VCaP (cell line): ENCODE measurements around the gene CCT8.
A peak's percentile ranks its signal among the peaks of the same experiment; 100 is the strongest.

ENCODE experiments used
- H3K27ac ChIP-seq: fragments of 450-650 bp; 2 replicates; pipeline ENCODE4 v1.5.1; 2017
- CTCF ChIP-seq: fragments of 450-650 bp; conservative IDR thresholded peaks from 2 replicates; pipeline ENCODE4 v1.5.1; 2017; ENCODE audit warnings: mild to moderate bottlenecking, moderate library complexity

The CCT8 gene

DNA sequence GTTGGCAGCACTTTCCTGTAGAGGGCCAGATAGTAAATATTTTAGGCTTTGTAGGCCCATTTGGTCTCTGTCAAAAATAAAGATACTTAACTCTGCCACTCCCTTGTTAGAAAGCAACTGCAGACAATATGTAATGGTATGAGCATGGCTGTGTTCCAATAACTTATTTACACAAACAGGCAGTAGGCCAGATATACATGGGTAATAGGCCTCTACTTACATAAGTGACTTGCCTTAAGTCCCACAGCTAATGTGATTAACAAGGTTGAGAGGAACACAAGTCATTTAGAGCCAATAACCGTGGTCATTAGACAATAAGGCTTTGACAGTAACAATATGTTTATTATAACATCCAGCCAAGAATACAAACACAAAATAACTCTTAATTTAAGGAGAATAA lies 17.4 kb downstream of the CCT8 start:
- H3K27ac ChIP-seq = peak overlapping the region; percentile 2; the same call in 1 of the 2 replicates
- no peak for TF ChIP-seq CTCF

DNA sequence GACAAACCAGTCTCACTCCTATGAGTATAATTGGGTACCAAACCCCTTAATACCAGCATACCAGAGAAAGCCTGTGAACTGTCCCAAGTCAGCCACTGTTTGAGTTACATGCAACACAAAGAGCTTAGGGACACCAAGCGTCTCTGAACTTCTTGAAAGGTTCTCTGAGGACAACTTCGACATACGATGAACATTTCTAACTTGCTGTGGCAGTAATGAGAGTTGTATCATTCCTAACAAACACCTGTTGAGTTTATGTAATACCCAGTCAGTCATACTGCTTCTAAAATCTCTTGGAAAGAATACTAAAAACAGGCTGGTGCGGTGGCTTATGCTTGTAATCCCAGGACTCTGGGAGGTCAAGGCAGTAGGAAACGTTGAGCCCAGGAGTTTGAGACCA lies 18.4 kb downstream of the CCT8 start:
- H3K27ac ChIP-seq = no peak overlapping the region
- no peak for TF ChIP-seq CTCF

DNA sequence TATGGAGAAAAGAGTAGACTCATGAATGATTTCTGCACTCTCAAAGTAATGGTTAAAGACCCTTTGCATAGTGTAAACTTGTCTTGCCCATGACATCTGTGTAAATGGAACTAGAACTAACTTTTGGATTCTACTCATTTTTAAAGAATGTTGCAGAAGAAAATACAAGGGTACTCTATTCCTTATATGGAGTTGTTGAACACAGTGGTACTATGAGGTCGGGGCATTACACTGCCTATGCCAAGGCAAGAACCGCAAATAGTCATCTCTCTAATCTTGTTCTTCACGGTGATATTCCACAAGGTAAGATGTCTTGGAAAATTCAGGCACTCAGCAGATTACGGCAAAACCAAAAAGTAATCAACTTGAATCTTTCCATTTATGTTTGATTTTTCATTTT lies 19.8 kb downstream of the CCT8 start:
- no peak for TF ChIP-seq CTCF
- H3K27ac ChIP-seq = no peak overlapping the region

GRCh38 chr21:29053011-29053553 lies 20.4 kb downstream of the CCT8 start:
- H3K27ac ChIP-seq = no peak overlapping the region
- no peak for TF ChIP-seq CTCF

- H3K27ac ChIP-seq = no peak overlapping the region
Measured at GRCh38 chr21:29052224-29052623, 21.2 kb downstream of the CCT8 start.

DNA sequence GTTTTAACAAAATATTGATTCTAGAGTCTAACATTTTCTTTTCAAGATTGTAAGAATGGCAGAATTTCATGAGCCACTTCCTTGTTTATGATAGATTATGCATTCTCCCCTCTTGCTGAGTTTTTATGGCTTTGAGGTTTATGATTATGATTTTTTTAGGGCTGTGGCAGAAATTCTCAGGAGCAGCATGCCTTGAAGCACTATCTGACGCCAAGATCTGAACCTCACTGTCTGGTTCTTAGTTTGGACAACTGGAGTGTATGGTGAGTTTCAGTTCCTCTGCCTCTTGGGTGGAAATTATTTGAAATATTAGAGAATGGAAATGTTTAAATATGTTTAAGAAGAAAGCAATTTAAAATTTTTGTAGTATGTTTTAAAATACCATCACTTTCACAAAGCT lies 38.8 kb downstream of the CCT8 start:
- no peak for TF ChIP-seq CTCF
- H3K27ac ChIP-seq = no peak overlapping the region

More at GRCh38 chr21:29052224-29052623, 21.2 kb downstream of the CCT8 start:
- TF ChIP-seq CTCF = no peak

- H3K27ac ChIP-seq = peak overlapping the region; percentile 27
- no peak for TF ChIP-seq CTCF
Measured at GRCh38 chr21:29033871-29034270, 39.6 kb downstream of the CCT8 start.
